Natural killer cell (primary cell): ENCODE measurements around the gene CBY1. TPM values are rescaled to one million over a fixed set of nuclear protein-coding genes. Genes with fewer than 3 reads are reported as not detected.
A peak's percentile ranks its signal among the peaks of the same experiment; 100 is the strongest.

ENCODE experiments used
- ATAC-seq, 3 donors: fragments of 150-1000 bp in 2 of 3; fragments of 200-7000 bp in 1 of 3; cut with Tn5 transposase; 1 replicate in 1 of 3; 2 replicates in 2 of 3; pipeline ENCODE4 v1.10.0; 2021; ENCODE audit warnings: mild to moderate bottlenecking in 2 of 3, moderate library complexity in 2 of 3
- DNase-seq, 2 donors: peaks; one replicate each; pipeline versions ENCODE4 v3.0.0 to v3.0.0-alpha.2; 2013 to 2021; ENCODE audit warnings: mixed read lengths in 1 of 2
- H3K27ac ChIP-seq: one replicate; pipeline ENCODE4 v1.5.1; 2013; ENCODE audit warnings: mild to moderate bottlenecking, low read length
- H3K27me3 ChIP-seq: one replicate; pipeline ENCODE4 v1.6.1; 2013; ENCODE audit warnings: low read length; ENCODE audit not compliant: control insufficient read depth, insufficient read depth
- H3K36me3 ChIP-seq: one replicate; pipeline ENCODE4 v1.6.1; 2013; ENCODE audit warnings: low read length; ENCODE audit not compliant: control insufficient read depth, insufficient read depth
- H3K4me1 ChIP-seq: one replicate; pipeline ENCODE4 v1.6.1; 2013; ENCODE audit warnings: low read length; ENCODE audit not compliant: control insufficient read depth, insufficient read depth
- H3K4me3 ChIP-seq: one replicate; pipeline ENCODE4 v1.5.1; 2013; ENCODE audit warnings: low read length
- H3K9me3 ChIP-seq: one replicate; pipeline ENCODE4 v1.6.1; 2013; ENCODE audit warnings: low read length; ENCODE audit not compliant: control insufficient read depth, insufficient read depth
- H3K27ac Mint-ChIP-seq, 2 donors: one replicate each; pipeline ENCODE4 v1.8.0; 2022; ENCODE audit warnings: mild to moderate bottlenecking in 2 of 2, mixed read lengths in 2 of 2, moderate library complexity in 1 of 2
- H3K27me3 Mint-ChIP-seq, 2 donors: one replicate each; pipeline ENCODE4 v1.8.0; 2022; ENCODE audit warnings: low read depth in 2 of 2, mixed read lengths in 2 of 2
- H3K36me3 Mint-ChIP-seq: one replicate; pipeline ENCODE4 v1.8.0; 2022; ENCODE audit warnings: mixed read lengths
- H3K4me1 Mint-ChIP-seq, 2 donors: one replicate each; pipeline ENCODE4 v1.8.0; 2022; ENCODE audit warnings: mixed read lengths in 2 of 2
- H3K4me3 Mint-ChIP-seq: one replicate; pipeline ENCODE4 v1.8.0; 2022; ENCODE audit warnings: mild to moderate bottlenecking, moderate library complexity, mixed read lengths
- H3K9me3 Mint-ChIP-seq, 2 donors: one replicate each; pipeline ENCODE4 v1.8.0; 2022; ENCODE audit warnings: mixed read lengths in 2 of 2
- CTCF ChIP-seq: fragments of 200-600 bp; IDR thresholded peaks from one replicate; pipeline ENCODE4 v1.8.0; 2022; ENCODE audit warnings: antibody characterized with exemption
- WGBS: methylation state at CpG from one replicate; pipeline ENCODE4 v1.1.7; 2013; ENCODE audit warnings: missing lambda C conversion rate; ENCODE audit not compliant: insufficient coverage; 5-methylcytosine and 5-hydroxymethylcytosine counted together
- intact Hi-C: fragments of 100-400 bp; cut with micrococcal nuclease; formaldehyde crosslinking; loops from one replicate; pipeline ENCODE4 v1.14.2; 2022
- total RNA-seq, 4 donors: library from RNA; stranded (reverse); fragments of 120-200 nt in 1 of 4; gene quantifications; one replicate each; pipeline versions ENCODE4 v1.2.3 to v1.2.4, GENCODE V29; 2013 to 2022

The CBY1 gene
- 10 to 100 TPM in 2 of 3 donors, 1 to 10 TPM in 1; 8.2 to 10.9 (median 10.8) TPM for total RNA-seq
- 8.1 TPM for total RNA-seq (2013)

GRCh38 chr22:38656256-38657044 lies at the start of gene CBY1, which contains the start of gene FAM227A:
TSS of gene CBY1 (plus strand) at chr22:38656638. CDS start at chr22:38668055, 11,417 bp downstream.
TSS of gene FAM227A (minus strand) at chr22:38656392. CDS start at chr22:38650168, 6,224 bp downstream.
- Histone ChIP-seq H3K4me1 (peaks cover 14% of the 10 kb centered on the region), H3K27me3 (no peaks in the 10 kb centered on the region), H3K9me3 (no peaks in the 10 kb centered on the region), H3K27ac (peak within 1 kb of the TSS; percentile 81), H3K36me3 (no peaks in the 10 kb centered on the region), H3K4me3 (peak within 1 kb of the TSS; percentile 61)
- H3K27me3 Mint-ChIP-seq = no peaks in the 10 kb centered on the region
- no peaks in the 10 kb centered on the region for H3K9me3 Mint-ChIP-seq
- ATAC-seq (peak; percentile 86 to 93 (median 89)), DNase-seq (peak; percentile 89 to 92)
- peaks cover 5 to 18% of the 10 kb centered on the region in 2 donors for H3K4me1 Mint-ChIP-seq
- under 1% methylated on average over 66 of the region's 66 CpGs for WGBS
- peak within 1 kb of the TSS; percentile 94 to 97 for H3K27ac Mint-ChIP-seq
- peak within 1 kb of the TSS; percentile 94 for H3K4me3 Mint-ChIP-seq
- H3K36me3 Mint-ChIP-seq = no peaks in the 10 kb centered on the region
- TF ChIP-seq CTCF = no peak
- intact Hi-C loops = loop anchor here (2.0 kb wide), 1 partner anchor 48 kb away; the partner anchor contains the start of gene GTPBP1

- 83% methylated on average over 3 of the region's 3 CpGs for WGBS
These were observed 48.8 kb upstream of the CBY1 start for GRCh38 chr22:38607680-38608079.

GRCh38 chr22:38608992-38609750 lies 47.3 kb upstream of the CBY1 start:
- Histone ChIP-seq H3K27ac (no peak overlapping the region), H3K27me3 (no peaks in the 10 kb centered on the region), H3K36me3 (no peaks in the 10 kb centered on the region), H3K4me1 (no peaks in the 10 kb centered on the region), H3K4me3 (no peak overlapping the region), H3K9me3 (no peaks in the 10 kb centered on the region)
- no peak for TF ChIP-seq CTCF
- Mint-ChIP-seq H3K4me3 (no peak overlapping the region), H3K4me1 (no peaks in the 10 kb centered on the region), H3K9me3 (no peaks in the 10 kb centered on the region), H3K27me3 (peaks cover 0 to 4% of the 10 kb centered on the region in 2 donors), H3K36me3 (no peaks in the 10 kb centered on the region), H3K27ac (no peak overlapping the region)
- intact Hi-C loops = no loop called here
- ATAC-seq = no peak
- no peak for DNase-seq
- 93% methylated on average over 12 of the region's 13 CpGs for WGBS

More at GRCh38 chr22:38607680-38608079, 48.8 kb upstream of the CBY1 start:
- Histone ChIP-seq H3K4me1 (no peaks in the 10 kb centered on the region), H3K9me3 (no peaks in the 10 kb centered on the region), H3K36me3 (no peaks in the 10 kb centered on the region), H3K27me3 (no peaks in the 10 kb centered on the region), H3K27ac (no peak overlapping the region), H3K4me3 (no peak overlapping the region)
- Mint-ChIP-seq H3K4me3 (no peak overlapping the region), H3K27ac (no peak overlapping the region), H3K9me3 (no peaks in the 10 kb centered on the region), H3K4me1 (no peaks in the 10 kb centered on the region), H3K27me3 (peaks cover 0 to 4% of the 10 kb centered on the region in 2 donors), H3K36me3 (no peaks in the 10 kb centered on the region)
- intact Hi-C loops = no loop called here
- ATAC-seq (no peak), DNase-seq (no peak)
- no peak for TF ChIP-seq CTCF
